Mucosa of rectum (tissue), 2 donors: ENCODE measurements around the gene PAK4.

ENCODE experiments used
- H3K27ac ChIP-seq, 2 donors: one replicate each; pipeline ENCODE4 v1.7.0; 2013; ENCODE audit warnings: inconsistent platforms in 2 of 2, low read depth in 2 of 2, low read length in 2 of 2
- H3K27me3 ChIP-seq, 2 donors: one replicate each; pipeline ENCODE4 v1.7.0; 2013; ENCODE audit warnings: low read length in 2 of 2; ENCODE audit not compliant: control insufficient read depth in 2 of 2, insufficient read depth in 2 of 2
- H3K36me3 ChIP-seq, 2 donors: one replicate each; pipeline ENCODE4 v1.7.0; 2013; ENCODE audit warnings: low read length in 2 of 2; ENCODE audit not compliant: control insufficient read depth in 2 of 2, insufficient read depth in 2 of 2
- H3K4me1 ChIP-seq, 2 donors: one replicate each; pipeline ENCODE4 v1.7.0; 2013; ENCODE audit warnings: low read length in 2 of 2, mild to moderate bottlenecking in 1 of 2; ENCODE audit not compliant: control insufficient read depth in 2 of 2, insufficient read depth in 2 of 2
- H3K4me3 ChIP-seq, 2 donors: one replicate each; pipeline ENCODE4 v1.7.0; 2013; ENCODE audit warnings: low read length in 2 of 2
- H3K9ac ChIP-seq, 2 donors: one replicate each; pipeline ENCODE4 v1.7.0; 2013; ENCODE audit warnings: low read length in 2 of 2, low read depth in 1 of 2, mild to moderate bottlenecking in 1 of 2
- H3K9me3 ChIP-seq, 2 donors: one replicate each; pipeline ENCODE4 v1.7.0; 2013; ENCODE audit warnings: low read length in 2 of 2; ENCODE audit not compliant: control insufficient read depth in 2 of 2
- donor health status: healthy.
- donor health status: Normal muscosa, but diverticular disease.

PAK4 gene

DNA sequence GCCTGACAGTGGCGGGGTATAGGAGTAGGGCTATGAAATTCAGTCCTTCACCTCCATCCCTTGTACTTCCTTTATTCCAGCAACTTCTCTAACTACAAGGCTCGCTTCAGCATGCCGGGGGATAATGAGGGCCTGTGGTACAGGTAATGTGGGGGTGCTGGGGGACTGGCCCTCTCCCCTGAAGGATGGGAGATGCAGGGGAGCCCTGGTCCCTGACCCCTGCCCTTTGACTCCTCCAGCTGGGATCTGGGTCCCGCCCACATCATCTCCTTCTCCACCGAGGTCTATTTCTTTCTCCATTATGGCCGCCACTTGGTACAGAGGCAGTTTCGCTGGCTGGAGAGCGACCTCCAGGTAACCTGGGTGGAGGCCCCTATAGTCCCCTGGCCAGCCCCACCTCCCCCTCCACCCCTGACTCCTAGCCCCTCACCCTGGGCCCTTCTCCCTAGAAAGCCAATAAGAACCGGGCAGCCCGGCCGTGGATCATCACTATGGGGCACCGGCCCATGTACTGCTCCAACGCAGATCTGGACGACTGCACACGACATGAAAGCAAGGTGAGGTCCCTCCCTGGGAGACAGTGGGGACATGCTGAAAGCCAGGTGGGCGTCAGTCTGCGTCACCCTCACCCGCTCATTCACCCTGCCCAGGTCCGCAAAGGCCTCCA, 25.0 kb upstream of the PAK4 start:
- H3K4me1 ChIP-seq: no peaks in the 10 kb centered on the region
- H3K27me3 ChIP-seq: peaks cover 3 to 4% of the 10 kb centered on the region in 2 donors
- no peak overlapping the region for H3K4me3 ChIP-seq

DNA sequence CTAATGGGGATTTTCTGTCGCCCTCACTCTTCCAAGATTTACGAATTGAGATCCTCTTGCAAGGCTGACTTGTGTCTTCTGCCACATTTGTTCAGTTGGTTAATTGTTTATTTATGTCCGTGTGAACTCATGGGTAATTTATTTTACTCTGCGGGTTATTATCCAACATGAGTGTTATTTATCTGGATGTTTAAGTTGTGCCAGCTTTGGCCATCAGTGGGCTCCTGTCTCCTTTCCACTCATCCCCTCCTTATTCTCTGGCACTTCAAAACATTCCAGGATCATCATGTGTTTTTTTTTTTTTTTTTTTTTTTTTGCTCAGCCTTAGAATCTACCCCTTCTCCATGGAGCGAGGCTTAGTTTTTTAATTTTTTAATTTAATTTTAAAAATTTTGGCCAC, 22.4 kb upstream of the PAK4 start:
- peaks cover 3 to 4% of the 10 kb centered on the region in 2 donors for H3K27me3 ChIP-seq
- H3K4me1 ChIP-seq: no peaks in the 10 kb centered on the region
- H3K27ac ChIP-seq: no peak overlapping the region
- no peaks in the 10 kb centered on the region for H3K36me3 ChIP-seq
- H3K9me3 ChIP-seq: no peaks in the 10 kb centered on the region
- H3K4me3 ChIP-seq: no peak overlapping the region
- no peak overlapping the region for H3K9ac ChIP-seq

More for the DNA sequence above, 25.0 kb upstream of the PAK4 start:
- H3K9me3 ChIP-seq: no peaks in the 10 kb centered on the region
- H3K27ac ChIP-seq: no peak overlapping the region
- H3K9ac ChIP-seq: no peak overlapping the region
- no peaks in the 10 kb centered on the region for H3K36me3 ChIP-seq

DNA sequence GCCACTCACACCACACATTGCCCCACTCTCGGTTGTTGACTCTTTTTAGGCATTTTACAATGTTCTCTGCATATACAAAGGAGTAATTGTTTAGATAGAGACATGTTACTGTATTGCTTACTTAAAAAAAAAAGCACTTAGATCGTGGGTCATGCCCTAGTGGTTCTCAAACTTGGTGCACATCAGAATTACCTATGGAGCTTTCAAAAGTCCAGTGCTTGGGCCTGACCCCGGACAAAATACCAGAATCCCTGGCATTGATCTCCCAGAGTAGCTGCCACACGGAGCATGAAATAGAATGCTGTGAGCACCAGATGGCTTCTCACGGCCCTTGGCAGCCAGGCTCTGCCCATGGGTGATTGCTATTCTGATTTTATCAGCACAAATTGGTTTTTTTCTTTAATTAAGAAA, 21.4 kb upstream of the PAK4 start:
- Histone ChIP-seq H3K36me3 (no peaks in the 10 kb centered on the region), H3K4me3 (no peak overlapping the region), H3K4me1 (no peaks in the 10 kb centered on the region), H3K9ac (no peak overlapping the region), H3K27me3 (peaks cover 0 to 3% of the 10 kb centered on the region in 2 donors), H3K27ac (no peak overlapping the region), H3K9me3 (no peaks in the 10 kb centered on the region)

DNA sequence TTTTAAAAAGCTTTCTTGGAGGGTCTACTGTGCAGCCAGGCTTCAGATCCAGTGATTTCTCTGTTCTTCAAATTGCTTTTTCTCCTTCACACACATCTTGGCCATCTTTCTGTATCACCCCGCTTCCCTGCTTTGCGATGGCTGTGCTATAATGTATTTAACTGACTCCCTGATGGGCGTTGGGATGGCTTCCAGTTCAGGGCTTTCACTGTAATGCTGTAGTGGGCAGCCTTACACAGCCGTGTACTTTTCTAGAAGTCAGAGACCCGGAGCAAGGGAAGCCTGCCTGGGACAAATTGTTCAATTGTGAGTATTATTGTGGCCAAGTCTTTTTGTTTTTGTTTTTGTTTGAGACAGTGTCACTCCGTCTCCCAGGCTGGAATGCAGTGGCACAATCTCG, 19.4 kb upstream of the PAK4 start:
- H3K27me3 ChIP-seq: no peaks in the 10 kb centered on the region
- no peaks in the 10 kb centered on the region for H3K4me1 ChIP-seq
- H3K27ac ChIP-seq: no peak overlapping the region
- no peaks in the 10 kb centered on the region for H3K36me3 ChIP-seq
- H3K4me3 ChIP-seq: no peak overlapping the region
- H3K9me3 ChIP-seq: no peaks in the 10 kb centered on the region
- H3K9ac ChIP-seq: no peak overlapping the region

DNA sequence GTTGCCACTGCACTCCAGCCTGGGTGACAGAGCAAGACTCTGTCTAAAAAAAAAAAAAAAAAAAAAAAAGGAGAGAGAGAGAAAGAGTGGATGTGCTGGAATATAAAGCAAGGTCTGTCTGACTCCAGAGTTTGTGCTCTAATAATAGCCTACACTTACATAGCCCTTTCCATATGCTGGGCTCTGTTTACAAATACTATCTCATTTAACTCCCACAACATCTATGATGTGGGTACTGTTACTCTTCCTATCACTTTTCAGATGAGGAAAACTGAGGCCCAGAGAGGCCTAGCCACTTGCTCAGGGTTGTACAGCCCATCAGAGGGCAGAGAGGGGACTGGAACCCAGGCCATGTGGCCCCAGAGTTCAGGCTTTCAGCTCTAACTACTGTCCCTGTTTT, 15.9 kb upstream of the PAK4 start:
- Histone ChIP-seq H3K27ac (no peak overlapping the region), H3K4me3 (no peak overlapping the region), H3K36me3 (no peaks in the 10 kb centered on the region), H3K9ac (no peak overlapping the region), H3K27me3 (peaks cover 0 to 4% of the 10 kb centered on the region in 2 donors), H3K4me1 (no peaks in the 10 kb centered on the region), H3K9me3 (no peaks in the 10 kb centered on the region)

DNA sequence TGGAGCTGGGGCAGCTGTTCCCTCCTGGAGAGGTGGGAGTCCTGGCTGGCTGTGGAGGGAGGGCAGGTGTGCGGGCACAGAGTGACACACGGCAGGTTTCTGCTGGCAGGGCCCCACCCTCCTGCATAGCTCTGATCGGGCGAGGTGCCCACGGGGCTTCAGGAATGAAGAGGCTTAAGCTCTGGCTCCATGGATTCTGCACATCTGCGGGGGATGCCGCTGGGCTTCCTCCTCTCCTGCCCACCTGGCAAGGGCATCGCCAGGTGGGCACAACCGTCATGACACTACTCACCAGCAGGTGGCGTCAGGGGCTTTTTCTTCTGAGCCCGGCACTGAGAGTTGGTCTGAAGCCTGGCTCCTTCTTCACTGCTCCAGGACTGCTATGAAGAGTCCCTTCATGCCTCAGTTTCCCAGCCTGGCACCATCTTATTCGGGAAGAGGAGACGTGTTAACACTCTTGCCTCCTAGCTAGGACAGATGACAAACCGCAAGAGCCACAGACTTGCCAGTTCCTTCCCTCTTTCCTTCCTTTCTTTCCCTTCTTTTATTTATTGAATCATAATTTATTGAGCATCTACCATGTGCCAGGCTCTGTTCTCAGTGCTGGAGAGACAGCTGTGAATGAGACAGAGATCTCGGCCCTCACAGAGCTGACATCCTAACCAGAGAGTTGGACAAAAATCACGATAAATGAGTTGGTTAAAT, 15.2 kb upstream of the PAK4 start:
- Histone ChIP-seq H3K4me1 (no peaks in the 10 kb centered on the region), H3K27ac (no peak overlapping the region), H3K9me3 (no peaks in the 10 kb centered on the region), H3K36me3 (no peaks in the 10 kb centered on the region), H3K27me3 (peaks cover 0 to 4% of the 10 kb centered on the region in 2 donors), H3K9ac (no peak overlapping the region), H3K4me3 (no peak overlapping the region)

DNA sequence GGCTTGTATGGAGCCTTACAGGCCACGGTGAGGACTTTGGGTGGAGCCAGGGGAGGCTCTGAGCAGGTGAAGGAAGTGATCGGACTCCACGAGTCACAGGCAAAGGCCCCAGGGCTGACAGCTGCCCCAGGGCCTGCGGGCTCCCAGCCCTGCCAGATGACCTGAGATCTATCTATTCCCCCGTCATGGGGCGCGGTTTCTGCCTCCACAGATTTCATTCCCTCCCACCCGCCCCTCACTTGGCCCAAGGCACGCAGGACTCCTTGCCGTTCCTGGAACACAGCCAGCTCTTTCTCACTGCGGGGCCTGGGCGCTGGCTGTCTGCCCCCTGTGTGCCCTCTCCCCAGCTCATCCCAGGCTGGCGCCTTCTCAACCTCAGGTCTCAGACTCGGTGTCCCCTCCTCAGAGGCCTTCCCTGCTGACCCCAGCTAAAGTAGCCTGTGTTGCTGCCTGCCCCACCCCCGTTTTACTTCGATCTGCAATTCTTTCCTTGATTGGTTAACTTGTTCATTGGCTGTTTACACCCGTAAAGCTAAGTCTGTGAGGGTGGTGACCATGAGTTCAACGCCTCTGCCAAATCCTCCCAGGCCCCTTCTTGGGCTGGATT, 13.9 kb upstream of the PAK4 start:
- H3K27ac ChIP-seq: no peak overlapping the region
- H3K4me1 ChIP-seq: no peaks in the 10 kb centered on the region
- no peak overlapping the region for H3K9ac ChIP-seq
- H3K9me3 ChIP-seq: no peaks in the 10 kb centered on the region
- peaks cover 0 to 4% of the 10 kb centered on the region in 2 donors for H3K27me3 ChIP-seq
- no peaks in the 10 kb centered on the region for H3K36me3 ChIP-seq
- no peak overlapping the region for H3K4me3 ChIP-seq

DNA sequence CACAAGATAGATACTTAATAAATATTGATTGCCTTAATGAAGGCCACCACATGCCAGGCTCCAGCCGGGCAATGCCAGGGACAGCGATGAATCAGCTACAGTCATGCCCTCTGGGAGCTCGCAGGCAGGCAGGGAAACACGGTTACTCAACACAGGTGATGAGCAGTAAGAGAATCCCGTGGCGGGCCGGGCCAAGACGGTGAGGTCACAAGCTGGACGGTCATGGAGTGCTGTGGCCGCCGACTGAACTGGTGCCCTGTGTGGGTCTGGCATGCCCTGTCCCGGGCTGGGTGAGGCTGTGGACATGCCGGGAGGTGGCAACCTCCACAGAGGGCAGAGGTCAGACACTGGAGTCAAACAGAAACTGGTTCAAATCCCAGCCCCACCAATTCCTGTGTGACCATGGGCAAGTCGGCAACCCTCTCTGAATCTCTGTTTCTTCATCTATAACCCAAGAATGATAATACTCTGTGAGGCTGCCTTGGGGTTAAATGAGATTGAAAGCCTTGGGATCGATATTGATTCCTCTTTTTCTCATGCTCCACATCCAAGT, 13.2 kb upstream of the PAK4 start:
- Histone ChIP-seq H3K9me3 (no peaks in the 10 kb centered on the region), H3K27me3 (peaks cover 0 to 4% of the 10 kb centered on the region in 2 donors), H3K36me3 (no peaks in the 10 kb centered on the region), H3K4me1 (no peaks in the 10 kb centered on the region), H3K4me3 (no peak overlapping the region), H3K9ac (no peak overlapping the region), H3K27ac (no peak overlapping the region)

DNA sequence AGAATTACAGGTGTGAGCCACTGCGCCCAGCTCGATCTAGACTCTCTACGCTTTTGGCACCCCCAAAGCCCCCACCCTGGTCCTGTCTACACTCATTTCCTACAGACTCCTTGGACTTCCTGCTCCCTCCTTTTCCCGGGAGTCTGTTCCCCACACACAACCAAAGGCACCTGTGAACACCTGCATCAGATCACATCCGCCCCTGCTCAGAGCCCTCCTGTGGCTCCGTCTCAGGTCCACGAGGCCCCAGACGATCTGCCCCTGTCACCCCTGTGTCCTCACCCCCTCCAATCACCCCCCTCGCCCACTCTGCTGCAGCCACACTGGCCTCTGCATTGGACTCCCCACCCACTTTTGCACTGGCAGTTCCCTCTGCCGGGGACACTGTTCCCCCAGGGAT, 12.4 kb upstream of the PAK4 start:
- no peak overlapping the region for H3K9ac ChIP-seq
- H3K27ac ChIP-seq: no peak overlapping the region
- no peaks in the 10 kb centered on the region for H3K4me1 ChIP-seq
- peaks cover 0 to 4% of the 10 kb centered on the region in 2 donors for H3K27me3 ChIP-seq
- no peak overlapping the region for H3K4me3 ChIP-seq
- no peaks in the 10 kb centered on the region for H3K9me3 ChIP-seq
- H3K36me3 ChIP-seq: no peaks in the 10 kb centered on the region
